Lower leg skin (tissue), 4 donors: Measurements from ENCODE around the gene CFAP43. TPM values are rescaled to one million over a fixed set of nuclear protein-coding genes. Genes with fewer than 3 reads are reported as not detected.

Experiments
- DNase-seq, 2 donors: peaks; one replicate each; pipeline ENCODE4 v3.0.0-alpha.2; 2019; ENCODE audit warnings: low spot score in 2 of 2
- H3K4me3 ChIP-seq: fragments of 200-600 bp; sonication (generic); 2 replicates; pipeline ENCODE4 v1.5.1; 2017; ENCODE audit warnings: mild to moderate bottlenecking, low read depth; ENCODE audit not compliant: poor library complexity, severe bottlenecking
- CTCF ChIP-seq, 3 donors: fragments of 450-650 bp; IDR thresholded peaks; one replicate each; pipeline ENCODE4 v1.5.1; 2016; ENCODE audit warnings: antibody characterized with exemption in 3 of 3, mild to moderate bottlenecking in 3 of 3, moderate library complexity in 2 of 3
- POLR2A ChIP-seq, 2 donors: fragments of 450-650 bp; IDR thresholded peaks; one replicate each; pipeline ENCODE4 v1.6.1; 2016 to 2017; ENCODE audit warnings: antibody characterized with exemption in 2 of 2, mild to moderate bottlenecking in 1 of 2, moderate library complexity in 1 of 2
- WGBS, 2 donors: methylation state at CpG; one replicate each; pipeline ENCODE4 v1.1.5; 2018; 5-methylcytosine and 5-hydroxymethylcytosine counted together
- intact Hi-C: fragments of 100-400 bp; cut with DNase I; formaldehyde crosslinking; loops from one replicate; pipeline ENCODE4 v1.15.0; 2023; ENCODE audit warnings: low total_unique reads
- total RNA-seq, 4 donors: library from RNA; depleted of rRNA; stranded (reverse); fragments of >200 nt; gene quantifications; one replicate each; pipeline ENCODE4 v1.1.0, GENCODE V29; 2016

The CFAP43 gene
- total RNA-seq, 4 donors from 2014 or later: 0.19 to 1.6 (median 0.50) TPM

GRCh38 chr10:104139221-104139620 lies 92.9 kb downstream of the CFAP43 start:
- 66 to 83% methylated on average over 5 of the region's 5 CpGs for WGBS, 2 donors
- intact Hi-C loops: no loop called here
- TF ChIP-seq POLR2A (IDR thresholded peaks at IDR 0.05) (no peak), CTCF (IDR thresholded peaks at IDR 0.05) (no peak)
- no peak for DNase-seq
- no peak overlapping the region for H3K4me3 ChIP-seq

GRCh38 chr10:104138131-104138530 lies 94.0 kb downstream of the CFAP43 start:
- 93 to 95% methylated on average over 6 of the region's 6 CpGs for WGBS, 2 donors
- no peak for DNase-seq
- intact Hi-C loops: no loop called here
- TF ChIP-seq POLR2A (IDR thresholded peaks at IDR 0.05) (no peak), CTCF (IDR thresholded peaks at IDR 0.05) (no peak)
- no peak overlapping the region for H3K4me3 ChIP-seq

DNA sequence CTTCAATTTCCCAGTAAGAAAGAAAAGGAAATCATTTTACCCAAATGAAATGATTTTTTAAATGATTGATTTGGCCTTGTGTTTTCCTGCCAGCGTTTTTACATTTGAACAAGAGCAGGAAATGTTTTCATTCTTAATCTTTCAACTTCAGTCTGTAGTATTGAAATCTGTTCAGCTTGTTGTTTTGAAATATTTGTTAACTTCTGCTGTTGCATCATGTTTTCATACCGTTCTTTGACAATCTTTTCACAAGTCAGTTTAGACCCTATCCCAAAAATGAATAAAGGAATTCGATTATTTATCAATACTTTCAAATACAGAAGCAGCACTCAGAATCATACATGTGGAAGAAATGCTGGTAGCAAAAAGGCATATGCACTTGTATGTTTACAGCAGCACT lies 102.1 kb downstream of the CFAP43 start:
- intact Hi-C loops: no loop called here
- WGBS, 2 donors: 71% methylated on average over 3 of the region's 3 CpGs
- H3K4me3 ChIP-seq: no peak overlapping the region
- DNase-seq: no peak
- no peak for TF ChIP-seq POLR2A (IDR thresholded peaks at IDR 0.05)
- TF ChIP-seq CTCF (IDR thresholded peaks at IDR 0.05): no peak

DNA sequence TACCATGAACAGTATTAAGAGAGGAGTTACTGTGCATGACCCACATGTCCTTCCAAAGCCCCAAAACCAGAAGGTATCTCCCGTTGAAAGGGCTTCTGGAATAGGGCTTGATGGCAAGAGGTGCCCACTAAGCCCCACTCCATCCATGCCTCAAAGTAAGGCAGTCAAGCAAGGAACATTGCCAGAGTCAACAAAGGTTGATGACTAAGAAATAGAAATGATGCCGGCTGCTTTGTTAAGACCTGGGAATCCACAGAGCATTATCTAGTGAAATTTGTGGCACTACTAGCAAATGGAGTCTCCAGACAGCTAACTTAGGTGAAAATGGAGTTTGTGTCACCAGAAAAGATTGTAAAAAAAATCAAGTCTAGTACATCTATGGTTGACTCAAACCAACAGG lies 104.0 kb downstream of the CFAP43 start:
- DNase-seq: no peak
- WGBS, 2 donors: 79 to 82% methylated on average over 2 of the region's 2 CpGs
- no peak overlapping the region for H3K4me3 ChIP-seq
- no peak for TF ChIP-seq CTCF (IDR thresholded peaks at IDR 0.05)
- no peak for TF ChIP-seq POLR2A (IDR thresholded peaks at IDR 0.05)
- intact Hi-C loops: no loop called here

GRCh38 chr10:104127411-104127810 lies 104.8 kb downstream of the CFAP43 start:
- DNase-seq: no peak
- 73 to 85% methylated on average over 2 of the region's 2 CpGs for WGBS, 2 donors
- intact Hi-C loops: no loop called here
- no peak overlapping the region for H3K4me3 ChIP-seq
- TF ChIP-seq CTCF (IDR thresholded peaks at IDR 0.05) (no peak), POLR2A (IDR thresholded peaks at IDR 0.05) (no peak)

- DNase-seq: no peak
- TF ChIP-seq CTCF (IDR thresholded peaks at IDR 0.05) (no peak), POLR2A (IDR thresholded peaks at IDR 0.05) (no peak)
- no peak overlapping the region for H3K4me3 ChIP-seq
- intact Hi-C loops: no loop called here
- 43 to 57% methylated on average over 1 of the region's 1 CpG for WGBS, 2 donors
These were observed 108.8 kb downstream of the CFAP43 start for GRCh38 chr10:104123397-104123796.
